Anterior cingulate cortex (tissue), 58 donors: ENCODE measurements around the gene LCOR.
"Not testable (repeated sequence)": the region's sequence is repeated elsewhere in the genome, so short reads cannot be mapped to it uniquely, and the experiment has no call there.

ENCODE experiments used
- DNase-seq, 58 donors: peaks; one replicate each; lab custom pipeline; 2025; lab: John Stamatoyannopoulos, UW

Gene LCOR

GRCh38 chr10:96831867-96832720 is at the start of gene LCOR:
LCOR (plus strand) TSS chr10:96832298; CDS start chr10:96949058, 116,760 bp downstream.
- peak in 57 of 58 donors; percentile 41 to 94 (median 84) for DNase-seq

- DNase-seq: no peak
Measured at GRCh38 chr10:96784253-96784652, 47.8 kb upstream of the LCOR start.

GRCh38 chr10:96789571-96790108 is 42.5 kb upstream of the LCOR start:
- peak in 4 of 58 donors; percentile 4 to 52 (median 14) for DNase-seq

- no peak for DNase-seq
Measured at GRCh38 chr10:96791902-96792301, 40.2 kb upstream of the LCOR start.

- DNase-seq: no peak
Measured at GRCh38 chr10:96794836-96795733, 37.0 kb upstream of the LCOR start.

- no peak for DNase-seq
Measured at GRCh38 chr10:96797485-96797884, 34.6 kb upstream of the LCOR start.

GRCh38 chr10:96803288-96803664 is 28.8 kb upstream of the LCOR start:
- DNase-seq: no peak

- no peak for DNase-seq
Measured at GRCh38 chr10:96814264-96814663, 17.8 kb upstream of the LCOR start.

- not testable (repeated sequence) for DNase-seq
Measured at GRCh38 chr10:96818971-96819370, 13.1 kb upstream of the LCOR start.

GRCh38 chr10:96820765-96821164 is 11.3 kb upstream of the LCOR start:
- DNase-seq: no peak

- no peak for DNase-seq
Measured at GRCh38 chr10:96826438-96826837, 5.7 kb upstream of the LCOR start.

- no peak for DNase-seq
Measured at GRCh38 chr10:96828609-96829008, 3.5 kb upstream of the LCOR start.

- no peak for DNase-seq
Measured at GRCh38 chr10:96829029-96829773, 2.9 kb upstream of the LCOR start.

GRCh38 chr10:96830511-96831199 is 1.4 kb upstream of the LCOR start:
- peak in 27 of 58 donors; percentile 1 to 63 (median 10) for DNase-seq

- no peak for DNase-seq
Measured at GRCh38 chr10:96831200-96831866, 765 bp upstream of the LCOR start.

- DNase-seq: peak in 57 of 58 donors; percentile 43 to 94 (median 84)
Measured at GRCh38 chr10:96832721-96833219, 672 bp downstream of the LCOR start.

GRCh38 chr10:96833220-96834001 is 1.3 kb downstream of the LCOR start:
- peak in 22 of 58 donors; percentile 7 to 59 (median 43) for DNase-seq

- no peak for DNase-seq
Measured at GRCh38 chr10:96834120-96834519, 2.0 kb downstream of the LCOR start.
